HG03039 (cell line): Measurements from ENCODE around the gene C16orf96.
"Not testable (repeated sequence)": the region's sequence is repeated elsewhere in the genome, so short reads cannot be mapped to it uniquely, and the experiment has no call there.

Experiments used
- ATAC-seq: cut with Tn5 transposase; IDR thresholded peaks from one replicate; pipeline ENCODE4 v1.9.1; 2021; ENCODE audit warnings: mild to moderate bottlenecking, moderate library complexity; ENCODE audit not compliant: unreplicated experiment

The C16orf96 gene

DNA sequence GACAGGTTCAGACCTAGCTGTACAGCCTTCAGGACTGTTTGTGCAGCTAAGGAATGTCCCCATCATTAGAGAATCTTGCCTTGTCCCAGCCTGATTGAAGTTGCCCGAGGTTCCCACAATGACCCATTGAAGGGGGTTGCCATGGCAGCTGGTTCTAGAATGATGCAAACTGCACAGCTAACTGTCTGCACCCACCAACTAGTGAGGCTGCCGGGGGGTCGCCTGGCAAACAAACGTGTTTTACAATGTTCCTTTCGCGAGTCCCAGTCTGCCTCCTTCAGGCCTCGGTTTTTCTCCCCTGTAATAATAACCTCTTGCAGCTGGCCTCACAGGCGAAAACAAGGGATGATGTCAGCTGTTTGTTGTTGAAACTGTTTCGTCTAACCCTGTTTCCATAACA is 5.5 kb downstream of the C16orf96 start:
- no peak for ATAC-seq

DNA sequence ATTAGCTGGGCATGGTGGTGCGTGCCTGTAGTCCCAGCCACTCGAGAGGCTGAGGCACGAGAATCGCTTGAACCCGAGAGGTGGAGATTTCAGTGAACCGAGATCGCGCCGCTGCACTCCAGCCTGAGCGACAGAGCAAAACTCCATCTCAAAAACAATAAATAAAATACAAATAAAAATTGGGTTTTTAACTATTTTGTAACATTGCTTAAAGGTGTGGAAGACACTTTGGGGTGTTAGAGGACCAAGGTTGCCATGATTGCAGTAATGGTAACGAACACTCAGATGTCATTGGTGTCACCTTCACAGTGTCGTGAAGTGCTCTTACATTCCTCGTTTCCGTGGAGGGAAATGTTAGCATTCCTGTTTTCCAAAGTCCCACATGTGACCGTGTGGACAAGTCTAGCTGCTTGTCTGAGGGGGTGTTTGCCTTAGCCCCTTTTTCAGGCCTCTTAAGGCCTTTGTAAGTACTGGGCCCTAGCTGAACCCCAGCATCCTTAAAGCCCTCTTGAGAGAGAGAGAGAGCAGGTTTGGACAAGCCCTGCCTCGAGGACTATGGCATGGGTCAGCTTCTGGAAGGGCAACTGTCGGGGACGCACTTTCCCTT is 8.6 kb downstream of the C16orf96 start:
- ATAC-seq = no peak

DNA sequence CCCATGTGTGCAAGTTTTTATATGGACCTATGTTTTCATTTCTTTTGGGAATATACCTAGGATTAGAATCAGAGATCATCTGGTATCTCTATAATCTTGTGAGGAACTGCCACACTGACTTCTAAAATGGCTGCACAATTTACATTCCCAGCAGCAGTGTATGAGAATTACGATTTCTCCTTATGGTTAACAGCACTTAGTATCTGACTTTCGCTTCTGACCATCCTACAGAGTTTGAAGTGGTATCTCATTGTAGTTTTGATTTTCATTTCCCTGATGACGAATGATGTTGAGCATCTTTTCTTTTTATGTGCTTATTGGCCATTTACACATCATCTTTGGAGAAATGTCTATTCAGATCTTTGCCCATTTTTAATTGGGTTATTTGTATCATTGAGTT is 10.0 kb downstream of the C16orf96 start:
- no peak for ATAC-seq

DNA sequence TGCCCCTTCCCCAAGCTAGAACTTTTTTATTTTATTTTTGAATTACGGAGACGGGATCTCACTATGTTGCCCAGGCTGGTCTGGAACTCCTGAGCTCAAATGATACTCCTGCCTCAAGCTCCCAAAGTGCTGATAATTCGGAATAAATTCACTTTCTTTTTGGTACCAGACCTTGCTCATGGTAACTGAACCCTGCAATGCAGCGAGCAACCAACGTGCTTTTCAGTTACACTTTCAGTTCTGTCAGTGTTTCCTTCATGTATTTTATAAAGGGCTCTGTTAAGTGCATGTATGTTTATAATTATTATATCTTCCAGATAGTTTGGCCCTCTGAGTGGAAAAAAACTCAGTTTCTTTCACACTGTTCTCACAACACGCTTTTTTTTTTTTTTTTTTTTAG is 13.9 kb downstream of the C16orf96 start:
- ATAC-seq = no peak

DNA sequence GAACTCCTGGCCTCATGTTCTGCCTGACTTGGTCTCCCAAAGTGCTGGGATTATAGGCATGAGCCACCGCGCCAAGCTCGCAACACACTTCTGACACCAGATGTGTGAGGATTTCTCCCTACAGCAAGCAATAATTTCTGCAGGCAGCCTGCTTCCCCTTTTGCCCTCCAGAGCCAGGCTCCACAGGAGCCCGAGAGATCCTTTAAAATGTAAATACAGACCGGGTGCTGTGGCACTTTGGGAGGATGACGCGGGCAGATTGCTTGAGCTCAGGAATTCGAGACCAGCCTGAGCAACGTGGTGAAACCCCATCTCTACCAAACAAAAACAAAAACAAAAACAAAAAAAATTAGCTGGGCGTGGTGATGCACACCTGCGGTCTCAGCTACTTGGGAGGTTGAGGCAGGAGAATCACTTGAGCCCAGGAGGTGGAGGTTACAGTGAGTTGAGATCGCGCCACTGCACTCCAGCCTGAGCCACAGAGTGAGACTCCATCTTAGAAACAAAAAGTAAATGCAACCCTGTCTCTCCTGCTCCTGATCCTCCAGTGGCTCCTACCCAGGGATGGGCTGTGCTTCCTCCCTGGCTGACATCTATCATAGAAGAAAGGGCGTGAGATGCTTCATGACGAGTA is 14.7 kb downstream of the C16orf96 start:
- no peak for ATAC-seq

DNA sequence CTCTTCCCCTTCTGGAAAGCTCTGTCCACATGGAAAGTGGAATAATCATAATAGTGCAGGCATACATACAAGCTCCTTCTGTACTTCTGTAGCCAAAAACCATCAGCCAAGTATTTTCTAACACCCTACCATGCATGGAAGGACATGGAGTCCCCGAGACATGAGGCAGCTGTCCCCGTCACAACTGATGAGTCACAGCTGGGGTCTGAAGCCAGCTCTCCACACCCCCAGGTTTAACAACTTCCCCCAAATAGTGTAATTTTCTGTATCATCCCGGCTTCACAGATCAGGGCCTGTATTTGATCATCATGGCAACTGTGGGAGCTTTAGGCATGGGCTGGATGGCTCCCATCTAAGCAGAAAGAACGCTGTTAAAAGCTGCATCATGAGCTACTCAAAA is 16.6 kb downstream of the C16orf96 start:
- no peak for ATAC-seq

DNA sequence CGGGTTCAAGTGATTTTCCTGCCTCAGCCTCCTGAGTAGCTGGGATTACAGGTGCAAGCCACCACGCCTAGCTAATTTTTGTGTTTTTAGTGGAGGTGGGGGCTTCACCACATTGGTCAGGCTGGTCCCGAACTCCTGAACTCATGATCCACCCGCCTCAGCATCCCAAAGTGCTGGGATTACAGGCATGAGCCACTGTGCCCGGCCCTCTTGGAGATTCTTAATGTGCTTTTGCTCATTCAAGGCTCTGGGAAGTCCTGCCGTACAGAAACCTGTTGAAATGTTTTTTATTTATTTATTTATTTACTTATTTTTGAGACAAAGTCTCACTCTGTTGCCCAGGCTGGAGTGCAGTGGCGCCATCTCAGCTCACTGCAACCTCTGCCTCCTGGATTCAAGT is 17.8 kb downstream of the C16orf96 start:
- ATAC-seq = not testable (repeated sequence)

DNA sequence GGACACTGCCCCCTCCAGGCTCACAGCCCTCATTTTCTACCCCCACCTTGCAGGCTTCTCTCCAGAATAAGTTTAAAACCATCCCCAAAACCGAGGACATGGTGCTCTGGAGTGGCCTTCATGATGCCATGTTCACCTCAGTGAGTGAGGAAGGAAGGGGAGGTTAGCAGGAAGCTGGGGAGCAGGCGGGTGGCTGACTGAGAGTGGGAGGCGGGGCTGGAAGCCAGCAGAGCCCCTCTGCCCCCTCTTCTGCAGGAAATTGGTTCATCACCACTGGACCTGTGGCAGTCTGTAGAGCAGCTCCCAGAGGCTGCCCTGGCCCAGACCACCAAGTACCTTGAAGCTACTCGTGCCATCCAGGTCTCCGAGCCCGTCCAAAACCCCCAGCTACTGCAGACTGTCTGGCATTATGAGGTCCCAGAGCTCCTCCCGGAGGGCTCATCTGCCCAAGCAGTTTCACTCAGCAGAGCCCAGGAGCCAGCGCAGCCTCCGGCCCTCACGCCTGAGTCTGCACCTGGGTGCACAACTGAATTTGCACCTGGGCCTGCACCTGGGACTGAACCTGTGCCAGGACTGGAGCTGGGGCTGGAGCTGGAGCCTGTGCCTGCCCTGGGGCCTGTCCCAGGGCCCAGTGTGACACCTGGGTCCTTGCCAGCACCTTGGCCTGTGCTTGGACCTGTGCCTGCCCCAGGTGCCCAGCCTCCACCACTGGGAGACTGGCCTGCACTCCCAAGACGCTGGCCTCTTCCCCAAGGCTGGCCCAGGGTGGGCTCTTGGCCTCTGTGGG is 19.0 kb downstream of the C16orf96 start:
- ATAC-seq = no peak

DNA sequence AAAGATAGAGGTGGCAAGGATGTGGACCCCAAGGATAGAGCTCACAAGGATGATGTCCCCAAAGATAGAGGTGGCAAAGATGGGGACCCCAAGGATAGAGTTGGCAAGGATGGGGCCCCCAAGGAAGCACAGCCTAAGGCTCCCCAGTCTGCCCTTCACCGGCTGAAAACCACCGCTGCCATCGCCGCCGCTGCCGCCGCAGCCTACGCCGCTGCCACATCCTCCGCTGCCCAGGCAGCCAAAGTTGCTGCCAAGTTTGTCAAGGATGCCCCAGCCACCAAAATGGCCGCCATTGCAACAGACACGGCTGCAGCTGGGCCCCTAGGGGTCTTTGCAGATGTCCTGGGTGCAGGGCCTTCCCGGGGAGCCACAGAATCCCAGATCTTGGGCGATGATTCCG is 19.9 kb downstream of the C16orf96 start:
- no peak for ATAC-seq

DNA sequence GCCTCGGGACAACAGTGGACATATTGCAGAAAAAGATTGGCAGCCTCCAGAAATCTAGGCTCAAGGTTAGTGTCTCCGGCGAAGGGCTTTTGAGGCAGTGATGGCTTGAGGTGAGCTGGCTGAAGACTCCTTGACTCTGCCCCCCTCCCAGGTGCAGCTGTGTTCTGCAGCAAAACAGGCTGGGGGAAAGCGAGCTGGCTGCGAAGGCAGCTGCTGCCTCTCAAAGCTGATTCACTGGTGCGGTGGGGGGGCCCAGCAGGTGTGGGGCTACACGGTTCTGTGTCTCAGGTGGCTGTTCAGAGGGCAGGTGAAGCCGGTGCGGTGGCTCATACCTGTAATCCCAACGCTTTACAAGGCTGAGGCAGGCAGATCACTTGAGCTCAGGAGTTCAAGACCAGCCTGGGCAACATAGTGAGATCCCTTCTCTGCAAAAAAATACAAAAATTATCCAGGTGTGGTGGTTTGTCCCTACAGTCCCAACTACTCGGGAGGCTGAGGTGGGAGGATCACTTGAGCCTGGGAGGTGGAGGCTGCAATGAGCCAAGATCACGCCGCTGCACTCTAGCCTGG is 22.9 kb downstream of the C16orf96 start:
- no peak for ATAC-seq

DNA sequence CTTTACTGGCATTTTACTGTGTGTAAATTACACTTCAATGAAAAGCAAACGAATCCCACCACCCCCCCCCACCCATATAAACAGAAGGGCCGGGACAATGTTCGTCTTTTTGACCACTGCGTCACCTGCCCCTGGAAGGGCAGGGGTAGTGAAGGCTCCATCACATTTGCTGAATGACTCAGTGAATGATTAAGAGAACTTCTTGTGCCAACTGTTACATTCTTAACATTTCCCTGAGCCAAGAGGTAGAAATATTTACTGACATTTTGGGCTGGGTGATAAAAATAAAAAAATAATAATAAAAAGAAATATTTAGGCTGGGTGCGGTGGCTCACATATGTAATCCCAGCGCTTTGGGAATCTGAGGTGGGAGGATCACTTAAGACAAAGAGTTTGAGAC is 24.1 kb downstream of the C16orf96 start:
- ATAC-seq = no peak

DNA sequence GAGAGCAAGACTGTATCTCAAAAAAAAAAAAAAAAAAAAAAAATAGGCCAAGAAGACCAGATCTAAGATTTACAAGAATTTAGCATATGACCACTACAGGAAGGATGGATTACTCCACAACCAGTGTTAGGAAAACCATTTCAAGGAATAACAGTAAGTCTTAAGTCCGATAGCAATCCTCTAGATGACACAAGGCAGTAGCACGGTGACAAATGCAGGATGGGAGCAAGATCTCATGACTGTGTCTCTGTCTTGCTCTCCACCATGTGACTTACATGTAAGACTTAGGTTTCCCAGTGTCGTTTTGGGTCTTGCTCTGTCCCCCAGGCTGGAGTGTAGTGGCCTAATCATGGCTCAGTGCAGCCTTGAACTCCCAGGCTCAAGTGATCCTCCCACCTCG is 27.8 kb downstream of the C16orf96 start:
- ATAC-seq = no peak

DNA sequence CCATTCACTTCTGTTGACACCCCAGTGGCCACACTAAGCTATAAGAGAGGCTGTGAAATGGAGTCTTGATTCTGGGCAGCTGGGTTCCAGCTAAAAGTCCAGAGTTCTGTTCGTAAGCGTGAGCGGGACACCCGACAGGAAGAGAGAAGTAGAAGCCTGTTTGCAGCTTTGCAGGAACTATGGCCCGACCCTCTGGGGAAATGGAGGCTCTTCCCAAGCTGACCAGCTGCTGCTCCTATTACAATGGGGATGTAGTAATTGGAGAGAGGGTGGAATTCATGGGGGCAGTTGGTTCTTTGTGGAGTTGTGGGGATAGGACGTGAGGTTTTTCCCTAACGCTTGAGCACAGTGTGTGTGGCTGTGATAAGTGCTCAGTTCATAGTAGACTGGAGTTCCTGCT is 30.2 kb downstream of the C16orf96 start:
- ATAC-seq = no peak

DNA sequence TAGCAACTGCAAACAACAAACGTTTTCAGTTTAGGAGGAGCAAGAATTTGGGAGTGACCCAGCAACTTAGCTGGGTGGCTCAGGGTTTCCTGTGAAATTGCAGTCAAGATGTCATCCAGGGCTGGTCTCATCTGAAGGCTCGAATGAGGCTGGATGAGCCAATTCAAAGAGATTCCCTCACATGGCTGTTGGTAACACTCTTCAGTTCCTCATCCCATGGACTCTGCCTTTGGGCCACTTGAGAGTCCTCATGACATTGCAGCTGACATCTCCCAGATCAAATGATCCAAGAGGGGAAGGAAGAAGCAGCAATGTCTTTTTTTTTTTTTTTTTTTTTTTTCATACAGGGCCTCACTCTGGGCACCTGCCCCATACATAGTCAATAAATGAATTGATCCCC is 32.2 kb downstream of the C16orf96 start:
- no peak for ATAC-seq

DNA sequence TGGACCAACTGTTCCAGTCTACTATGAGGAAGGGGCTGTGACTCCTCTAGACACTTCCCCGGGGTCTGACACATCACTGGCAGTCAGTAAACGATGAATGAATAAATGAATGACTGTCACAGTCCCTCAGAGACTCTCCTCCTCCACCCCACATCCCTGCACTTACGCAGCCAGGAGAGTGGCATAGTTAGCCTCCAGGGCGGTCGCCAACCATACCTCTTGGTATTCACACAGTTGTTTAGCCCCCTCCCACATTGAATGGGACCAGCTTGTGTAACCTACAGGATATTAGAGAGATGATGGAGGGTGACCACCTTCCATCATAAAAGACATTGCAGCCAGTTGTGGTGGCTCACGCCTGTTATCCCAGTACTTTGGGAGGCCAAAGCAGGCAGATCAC is 32.8 kb downstream of the C16orf96 start:
- ATAC-seq = no peak

DNA sequence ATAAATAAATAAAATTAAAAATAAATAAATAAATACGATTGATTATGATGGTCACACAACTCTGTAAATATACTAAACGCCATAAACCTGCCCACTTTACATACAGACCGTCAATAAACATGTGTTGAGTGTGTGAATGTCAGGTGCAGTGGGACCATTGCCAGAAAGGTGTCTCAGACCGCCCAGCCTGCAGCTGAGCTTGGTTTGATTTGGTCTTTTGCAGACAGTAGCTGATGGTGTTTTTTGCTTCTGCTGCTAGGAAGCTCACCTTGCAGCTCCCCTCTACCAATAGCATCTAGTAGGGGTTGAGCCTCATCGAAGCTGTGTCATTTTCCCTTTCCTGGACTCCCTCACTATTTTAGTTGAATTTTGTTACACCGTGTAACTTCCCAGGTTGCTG is 35.1 kb downstream of the C16orf96 start:
- no peak for ATAC-seq

DNA sequence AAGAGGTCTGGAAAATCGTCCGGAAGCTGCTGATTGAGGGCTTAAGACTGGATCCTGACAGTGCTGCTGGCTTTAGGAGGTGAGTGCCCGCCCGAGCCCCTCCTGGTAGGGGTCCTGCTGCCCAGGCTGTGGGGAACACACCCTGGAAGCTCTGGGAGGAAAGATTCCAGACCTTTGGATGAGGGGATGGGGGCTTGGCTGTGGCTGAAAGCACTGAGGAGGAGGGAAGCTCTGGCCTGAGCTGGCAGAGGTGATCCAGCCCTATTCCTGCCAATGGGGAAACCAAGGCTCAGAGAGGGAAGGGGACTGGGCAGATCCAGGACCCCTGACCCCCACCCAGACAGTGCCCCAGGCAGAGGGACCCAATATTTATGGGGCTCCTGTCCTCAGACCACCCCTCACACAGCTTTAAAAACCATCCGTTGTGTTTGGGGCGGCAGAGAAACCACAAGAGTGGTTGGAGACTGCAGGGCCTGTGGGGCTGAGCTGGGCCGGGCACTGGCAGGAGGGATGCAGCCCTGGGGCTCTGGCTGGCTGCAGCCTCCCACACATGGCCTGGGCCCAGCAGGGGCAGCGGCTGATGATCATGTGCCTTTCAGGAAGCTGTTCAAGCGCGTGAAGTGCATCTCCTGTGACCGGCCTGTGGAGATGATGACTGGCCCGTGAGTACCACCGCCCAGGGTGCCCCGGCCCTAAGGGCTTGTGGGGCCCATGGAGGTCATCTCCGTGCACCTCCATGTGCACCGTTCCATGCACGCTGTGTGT is 35.7 kb downstream of the C16orf96 start:
- no peak for ATAC-seq

DNA sequence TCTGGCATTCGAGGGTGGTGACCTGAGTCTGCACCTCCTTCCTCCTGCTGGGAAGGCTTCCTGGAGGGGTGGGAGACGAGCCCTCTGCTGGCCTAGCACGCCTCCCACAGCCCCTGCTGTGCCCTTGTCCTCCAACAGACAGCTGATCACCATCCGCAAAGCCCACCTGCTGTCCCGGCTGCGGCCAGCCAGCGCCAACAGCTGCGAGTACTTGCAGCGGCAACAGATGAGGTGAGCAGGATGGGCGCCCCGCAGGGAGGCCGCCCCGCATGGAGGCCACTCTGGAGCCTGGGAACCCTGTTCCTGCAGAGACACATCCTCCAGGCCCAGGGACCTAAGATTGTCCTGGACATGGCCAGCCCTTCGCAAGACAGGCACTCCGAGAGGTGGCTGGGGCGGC is 36.9 kb downstream of the C16orf96 start:
- ATAC-seq = no peak

DNA sequence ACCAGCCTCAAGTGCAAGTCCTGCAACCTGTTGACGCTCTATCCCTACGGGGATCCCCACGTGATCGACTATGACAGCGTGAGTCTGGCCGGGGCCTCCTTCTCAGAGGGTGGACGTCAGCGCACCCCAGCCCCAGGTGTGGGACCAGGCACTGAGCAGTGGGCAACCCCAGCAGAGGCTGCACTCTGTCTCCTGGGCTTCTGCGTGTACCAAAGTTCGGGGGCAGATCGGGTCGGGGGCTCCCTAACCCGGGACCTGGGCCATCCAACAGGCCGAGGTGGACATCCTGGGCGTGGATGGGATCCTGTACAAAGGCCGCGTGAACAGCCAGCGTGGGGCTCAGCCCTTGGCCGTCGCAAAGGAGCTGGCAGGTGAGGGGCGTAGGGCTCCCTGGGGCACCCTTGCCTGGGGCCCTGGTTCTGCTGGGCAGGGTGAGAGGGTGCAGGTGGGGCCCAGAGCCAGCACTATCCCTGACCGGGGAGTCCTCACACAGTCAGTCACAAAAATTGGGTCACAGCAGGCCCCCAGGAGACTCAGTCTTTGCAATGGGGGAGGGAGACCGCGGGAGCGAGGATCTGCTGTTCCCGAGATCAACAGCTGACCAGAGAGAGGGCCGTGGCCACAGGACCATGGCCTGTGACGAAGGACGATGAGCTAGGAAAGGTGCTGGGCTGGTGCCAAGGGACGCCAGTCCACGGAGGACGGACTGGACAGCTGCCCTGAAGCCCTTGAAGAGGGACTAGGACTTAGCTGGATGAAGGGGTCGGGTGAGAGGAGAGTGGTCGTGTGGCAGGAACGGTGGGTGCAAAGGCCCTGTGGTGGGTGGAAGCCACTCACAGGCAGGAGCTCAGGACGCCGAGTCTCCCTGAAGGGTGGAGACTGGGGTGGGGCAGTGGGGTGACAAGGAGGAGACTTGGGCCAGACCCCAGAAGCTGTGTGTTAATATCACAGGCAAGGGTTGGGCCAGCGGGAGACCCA is 38.6 kb downstream of the C16orf96 start:
- ATAC-seq = no peak

DNA sequence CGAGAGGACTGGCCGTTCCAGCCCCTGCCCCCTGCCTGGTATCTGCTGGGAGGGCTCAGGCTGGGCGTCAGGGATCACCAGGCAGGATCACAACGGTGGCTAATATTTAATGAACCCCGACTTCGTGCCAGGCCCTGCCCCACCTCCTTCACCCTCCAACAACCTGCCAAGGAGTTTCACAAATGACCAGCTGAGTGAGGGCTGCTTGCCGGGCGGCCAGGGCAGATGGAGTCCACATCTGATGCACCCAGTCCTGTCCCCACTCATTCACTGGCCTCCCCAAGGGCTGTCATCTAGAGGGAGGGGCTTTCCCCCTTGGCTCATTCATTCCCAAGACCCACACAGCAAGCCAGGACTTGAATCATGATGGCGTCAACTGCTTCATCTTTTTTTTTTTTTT is 41.0 kb downstream of the C16orf96 start:
- ATAC-seq = no peak
